ENCODE results near the gene CD2AP.

Gene CD2AP, protein sequence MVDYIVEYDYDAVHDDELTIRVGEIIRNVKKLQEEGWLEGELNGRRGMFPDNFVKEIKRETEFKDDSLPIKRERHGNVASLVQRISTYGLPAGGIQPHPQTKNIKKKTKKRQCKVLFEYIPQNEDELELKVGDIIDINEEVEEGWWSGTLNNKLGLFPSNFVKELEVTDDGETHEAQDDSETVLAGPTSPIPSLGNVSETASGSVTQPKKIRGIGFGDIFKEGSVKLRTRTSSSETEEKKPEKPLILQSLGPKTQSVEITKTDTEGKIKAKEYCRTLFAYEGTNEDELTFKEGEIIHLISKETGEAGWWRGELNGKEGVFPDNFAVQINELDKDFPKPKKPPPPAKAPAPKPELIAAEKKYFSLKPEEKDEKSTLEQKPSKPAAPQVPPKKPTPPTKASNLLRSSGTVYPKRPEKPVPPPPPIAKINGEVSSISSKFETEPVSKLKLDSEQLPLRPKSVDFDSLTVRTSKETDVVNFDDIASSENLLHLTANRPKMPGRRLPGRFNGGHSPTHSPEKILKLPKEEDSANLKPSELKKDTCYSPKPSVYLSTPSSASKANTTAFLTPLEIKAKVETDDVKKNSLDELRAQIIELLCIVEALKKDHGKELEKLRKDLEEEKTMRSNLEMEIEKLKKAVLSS

DNA sequence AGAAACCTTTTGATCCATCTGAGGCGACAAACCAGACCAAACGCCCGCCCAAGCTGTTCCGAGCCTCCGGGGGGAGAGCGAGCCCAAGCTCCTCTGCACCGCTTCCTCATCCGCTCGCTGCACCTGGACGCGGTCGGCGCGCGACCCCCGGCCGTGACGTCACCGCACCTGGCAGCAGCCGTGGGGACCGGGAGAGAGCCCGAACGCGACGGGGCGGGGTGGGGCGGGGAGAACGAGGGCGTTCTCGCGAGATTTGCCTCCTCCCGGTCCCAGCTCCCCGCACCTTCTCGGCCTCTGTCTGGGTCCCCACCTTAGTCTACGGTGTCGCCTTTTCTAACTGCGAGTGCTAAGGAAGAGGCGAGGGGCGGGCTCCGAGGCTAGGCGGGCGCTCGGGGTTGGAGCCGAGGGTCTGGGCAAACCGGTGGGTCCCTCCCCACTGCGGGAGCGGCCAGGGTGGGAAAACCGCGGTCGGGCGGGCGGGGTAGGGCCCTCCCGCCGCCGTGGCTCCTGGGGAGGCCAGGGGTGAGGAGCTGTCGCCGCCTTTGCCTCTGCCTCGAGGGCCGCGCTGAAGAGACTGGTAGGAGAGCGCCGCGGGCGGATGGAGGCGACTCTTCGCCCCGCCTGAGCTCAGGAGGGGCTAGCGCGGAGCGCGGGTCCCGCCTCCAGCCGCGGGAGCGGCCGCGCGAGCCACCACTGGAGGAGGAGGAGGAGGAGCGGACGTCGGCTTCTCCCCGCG is at the start of gene CD2AP:
TSS of gene CD2AP (plus strand) at position 293 of the 736 bp plus-strand sequence. CDS start 456 bp downstream, outside the sequence.
- H3K4me2 ChIP-seq: peak within 1 kb of the TSS; percentile 73 to 97 (median 87)
- no peak for TF ChIP-seq Cebpa-rat (IDR thresholded peaks at IDR 0.05)
- peaks cover 6 to 43% (median 30%) of the 10 kb centered on the region in 10 experiments; a peak in 18 of 20 replicates for H3K4me1 ChIP-seq
- peak within 1 kb of the TSS; percentile 77 to 98 (median 94) for H3K4me3 ChIP-seq
- H3K9me3 ChIP-seq (replicated peaks in 1 of 11): no peaks in the 10 kb centered on the region
- peak within 1 kb of the TSS; percentile 82 to 96 (median 91) for H3K9ac ChIP-seq
- H3K27ac ChIP-seq: peak within 1 kb of the TSS; percentile 69 to 94 (median 91)
- H4K20me1 ChIP-seq: peaks cover 0 to 44% (median 8%) of the 10 kb centered on the region in 11 experiments; a peak in 10 of 22 replicates
- H3K27me3 ChIP-seq: peaks cover 0 to 10% (median 0%) of the 10 kb centered on the region in 11 experiments; a peak in 1 of 22 replicates
- H3K36me3 ChIP-seq: no peaks in the 10 kb centered on the region

DNA sequence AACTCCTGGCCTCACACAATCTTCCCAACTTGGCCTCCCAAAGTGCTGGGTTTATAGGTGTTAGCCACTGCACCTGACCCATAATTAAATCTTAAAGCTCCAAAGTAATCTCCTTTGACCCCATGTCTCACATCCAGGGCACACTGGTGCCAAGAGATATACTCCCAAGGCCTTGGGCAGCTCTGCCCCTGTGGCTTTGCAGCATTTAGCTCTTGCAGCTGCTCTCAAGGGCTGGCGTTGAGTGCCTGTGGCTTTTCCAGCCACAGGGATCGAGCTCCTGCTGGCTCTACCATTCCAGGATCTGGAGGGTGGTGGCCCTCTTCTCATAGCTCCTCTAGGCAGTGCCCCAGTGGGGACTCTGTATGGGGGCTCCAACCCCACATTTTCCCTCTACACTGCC is 49.3 kb upstream of the CD2AP start:
- Histone ChIP-seq H3K4me3 (no peak overlapping the region), H3K36me3 (no peaks in the 10 kb centered on the region), H3K9ac (no peak overlapping the region), H3K9me3 (replicated peaks in 1 of 11) (peaks cover 31 to 67% (median 37%) of the 10 kb centered on the region in 11 experiments), H3K27me3 (peaks cover 0 to 7% (median 0%) of the 10 kb centered on the region in 11 experiments; a peak in 1 of 22 replicates), H3K4me2 (no peak overlapping the region), H3K27ac (no peak overlapping the region), H3K4me1 (no peaks in the 10 kb centered on the region), H4K20me1 (no peaks in the 10 kb centered on the region)
- no peak for TF ChIP-seq Cebpa-rat (IDR thresholded peaks at IDR 0.05)

- no peaks in the 10 kb centered on the region for H3K4me1 ChIP-seq
- H3K36me3 ChIP-seq: no peaks in the 10 kb centered on the region
- H3K4me3 ChIP-seq: no peak overlapping the region
- peaks cover 0 to 7% (median 0%) of the 10 kb centered on the region in 11 experiments; a peak in 1 of 22 replicates for H3K27me3 ChIP-seq
- no peaks in the 10 kb centered on the region for H4K20me1 ChIP-seq
- H3K9me3 ChIP-seq (replicated peaks in 1 of 11): peaks cover 31 to 67% (median 37%) of the 10 kb centered on the region in 11 experiments
- H3K27ac ChIP-seq: no peak overlapping the region
- no peak overlapping the region for H3K9ac ChIP-seq
- TF ChIP-seq Cebpa-rat (IDR thresholded peaks at IDR 0.05): no peak
- no peak overlapping the region for H3K4me2 ChIP-seq
These were observed 48.6 kb upstream of the CD2AP start for GRCh38 chr6:47428746-47429664.

DNA sequence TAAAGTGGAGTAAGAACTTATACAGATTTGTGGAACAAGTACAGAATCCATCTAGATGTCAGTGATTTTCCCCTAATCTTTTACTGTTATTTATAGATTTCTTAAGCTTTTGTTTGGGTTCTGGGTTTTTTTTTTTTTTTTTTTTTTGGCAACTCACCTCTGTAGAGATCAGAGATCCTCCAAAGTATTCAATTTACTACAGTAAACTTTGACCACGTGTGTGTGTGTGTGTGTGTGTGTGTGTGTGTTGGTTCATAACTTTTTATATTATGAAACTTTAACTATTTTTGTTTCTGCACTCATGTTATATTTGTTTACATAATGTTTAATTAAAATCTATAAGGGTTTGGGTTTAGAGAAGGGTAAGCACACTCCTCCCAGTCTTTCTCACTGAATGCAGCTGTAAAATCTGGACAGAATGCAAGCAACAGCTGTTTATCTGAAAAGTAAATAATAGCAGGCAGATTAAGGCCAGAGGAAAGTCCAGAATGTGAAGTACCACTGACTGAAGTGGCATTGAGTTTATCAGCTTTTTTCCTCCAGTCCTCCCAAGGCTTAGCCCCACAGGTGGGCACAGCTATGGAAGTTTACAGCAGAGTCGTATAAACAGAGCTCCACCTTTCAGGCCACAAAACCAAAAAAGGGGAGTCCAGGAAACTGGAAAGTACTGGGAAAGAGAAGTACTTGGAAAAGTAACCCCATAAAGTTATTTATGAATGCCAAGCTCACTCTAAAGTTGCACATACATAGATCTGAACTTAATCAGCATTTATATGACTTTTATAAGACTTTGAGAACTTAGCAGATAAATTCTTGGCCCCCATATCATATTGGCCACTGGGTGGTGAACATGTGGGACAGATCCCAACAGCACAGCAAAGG is 43.0 kb upstream of the CD2AP start:
- Histone ChIP-seq H3K9ac (no peak overlapping the region), H3K4me1 (peaks cover 0 to 33% (median 7%) of the 10 kb centered on the region in 10 experiments; a peak in 11 of 20 replicates), H3K36me3 (no peaks in the 10 kb centered on the region), H4K20me1 (no peaks in the 10 kb centered on the region; a peak in 2 of 22 replicates), H3K9me3 (replicated peaks in 1 of 11) (peaks cover 13 to 36% (median 18%) of the 10 kb centered on the region in 11 experiments; a peak in 20 of 22 replicates), H3K27me3 (peaks cover 0 to 15% (median 0%) of the 10 kb centered on the region in 11 experiments; a peak in 1 of 22 replicates), H3K4me3 (no peak overlapping the region), H3K27ac (no peak overlapping the region), H3K4me2 (no peak overlapping the region)
- no peak for TF ChIP-seq Cebpa-rat (IDR thresholded peaks at IDR 0.05)

DNA sequence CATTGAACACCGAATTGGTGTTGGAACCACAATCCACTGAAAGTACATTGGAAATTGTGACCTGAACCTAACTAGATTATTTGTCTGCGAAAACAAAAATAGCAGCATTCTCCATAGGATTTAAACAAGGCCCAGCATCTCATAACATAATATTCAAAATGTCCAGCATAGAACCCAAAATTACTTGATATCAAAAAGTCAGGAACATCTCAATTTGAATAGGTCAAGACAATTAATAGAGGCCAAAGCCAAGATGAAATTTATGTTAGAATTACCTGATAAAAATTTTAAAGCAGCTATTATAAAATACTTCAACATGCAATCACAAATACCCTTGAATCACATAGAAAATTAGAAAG is 42.4 kb upstream of the CD2AP start:
- no peaks in the 10 kb centered on the region for H3K36me3 ChIP-seq
- no peak for TF ChIP-seq Cebpa-rat (IDR thresholded peaks at IDR 0.05)

GRCh38 chr6:47437592-47437991 is 40.0 kb upstream of the CD2AP start:
- Histone ChIP-seq H3K36me3 (no peaks in the 10 kb centered on the region), H3K9ac (no peak overlapping the region), H3K4me1 (peaks cover 0 to 38% (median 7%) of the 10 kb centered on the region in 10 experiments; a peak in 11 of 20 replicates), H4K20me1 (no peaks in the 10 kb centered on the region; a peak in 2 of 22 replicates), H3K9me3 (replicated peaks in 1 of 11) (peaks cover 0 to 11% (median 0%) of the 10 kb centered on the region in 11 experiments; a peak in 4 of 22 replicates), H3K27me3 (peaks cover 0 to 23% (median 0%) of the 10 kb centered on the region in 11 experiments; a peak in 2 of 22 replicates), H3K4me3 (no peak overlapping the region), H3K4me2 (peak overlapping the region in 5 of 11 experiments; percentile 15 to 74 (median 59); a peak in 6 of 22 replicates), H3K27ac (no peak overlapping the region)
- no peak for TF ChIP-seq Cebpa-rat (IDR thresholded peaks at IDR 0.05)

More for the DNA sequence above, 42.4 kb upstream of the CD2AP start:
- Histone ChIP-seq H3K4me1 (peaks cover 0 to 38% (median 7%) of the 10 kb centered on the region in 10 experiments; a peak in 11 of 20 replicates), H3K27ac (no peak overlapping the region), H4K20me1 (no peaks in the 10 kb centered on the region; a peak in 2 of 22 replicates), H3K9ac (no peak overlapping the region), H3K4me3 (no peak overlapping the region), H3K4me2 (no peak overlapping the region), H3K9me3 (replicated peaks in 1 of 11) (peaks cover 7 to 30% (median 12%) of the 10 kb centered on the region in 11 experiments; a peak in 17 of 22 replicates), H3K27me3 (peaks cover 0 to 15% (median 0%) of the 10 kb centered on the region in 11 experiments; a peak in 1 of 22 replicates)
